DMS79 treated with DMSO at 0.1 percent for 48 hours (cell line): ENCODE results near the gene SORCS2.
A peak's percentile ranks its signal among the peaks of the same experiment; 100 is the strongest.

Experiments
- DNase-seq: peaks from one replicate; lab custom pipeline; 2025; lab: John Stamatoyannopoulos, UW

Gene SORCS2

GRCh38 chr4:7692451-7693236 lies 500.3 kb downstream of the SORCS2 start:
- DNase-seq = no peak

GRCh38 chr4:7693237-7693608 lies 500.9 kb downstream of the SORCS2 start:
- no peak for DNase-seq

DNA sequence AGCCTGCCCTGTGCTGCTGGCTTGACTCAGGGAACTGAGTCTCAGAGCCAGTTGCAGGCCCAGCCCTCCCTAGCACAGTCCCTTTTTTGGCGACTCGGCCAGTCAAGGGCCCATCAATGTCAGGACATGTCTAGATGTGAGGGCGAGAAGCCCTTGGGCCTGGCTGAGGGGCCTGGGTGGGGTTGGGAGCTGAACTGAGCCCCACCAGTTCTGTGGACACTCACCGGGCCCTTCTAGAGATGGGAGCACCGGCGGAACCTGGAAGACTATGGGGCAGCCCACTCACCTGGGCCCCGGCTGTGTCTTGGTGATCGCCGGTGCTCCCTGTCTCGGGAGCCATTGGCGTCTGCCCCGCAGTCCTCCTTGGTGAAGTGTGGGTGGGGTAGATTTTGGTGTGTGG lies 501.4 kb downstream of the SORCS2 start:
- no peak for DNase-seq

GRCh38 chr4:7694324-7694723 lies 502.0 kb downstream of the SORCS2 start:
- DNase-seq = no peak

DNA sequence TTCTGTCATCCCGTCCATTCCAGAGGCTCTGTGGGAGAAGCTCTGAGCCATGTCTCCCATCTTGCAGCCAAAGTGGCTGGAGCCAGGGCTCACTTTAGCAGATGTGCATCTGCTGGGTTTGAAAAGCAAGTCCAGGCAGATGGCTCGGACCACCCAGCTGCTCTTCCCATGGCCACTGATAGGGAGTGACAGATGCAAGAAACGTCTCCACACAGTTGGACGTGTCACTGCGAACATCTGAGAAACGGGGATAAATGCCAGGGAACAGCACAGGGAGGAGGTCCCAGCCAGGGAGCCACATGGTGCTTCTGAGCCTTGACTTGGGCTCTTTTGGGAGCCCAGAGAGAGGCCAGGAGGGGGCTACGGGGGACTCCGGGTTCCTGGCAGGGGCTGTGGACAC lies 505.0 kb downstream of the SORCS2 start:
- DNase-seq = no peak

DNA sequence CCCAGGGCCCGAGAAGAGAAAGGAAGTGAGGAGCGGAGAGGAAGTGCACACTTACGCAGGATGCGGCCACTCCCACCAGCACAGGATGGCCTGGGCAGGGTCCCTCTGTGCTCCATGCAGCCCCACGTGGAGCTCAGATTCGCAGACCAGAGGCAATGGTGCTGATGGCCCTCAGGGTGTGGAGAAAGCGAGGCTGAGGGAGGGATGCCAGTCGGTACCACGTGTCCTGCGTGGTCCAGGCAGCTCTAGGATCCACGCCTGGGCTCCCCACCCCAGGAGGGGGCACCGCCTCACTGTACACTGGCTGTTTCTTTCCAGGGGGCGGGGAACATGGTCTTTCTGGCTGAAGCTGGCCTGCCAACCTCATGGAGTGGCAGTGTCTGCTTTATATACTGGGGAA lies 505.5 kb downstream of the SORCS2 start:
- DNase-seq = no peak

DNA sequence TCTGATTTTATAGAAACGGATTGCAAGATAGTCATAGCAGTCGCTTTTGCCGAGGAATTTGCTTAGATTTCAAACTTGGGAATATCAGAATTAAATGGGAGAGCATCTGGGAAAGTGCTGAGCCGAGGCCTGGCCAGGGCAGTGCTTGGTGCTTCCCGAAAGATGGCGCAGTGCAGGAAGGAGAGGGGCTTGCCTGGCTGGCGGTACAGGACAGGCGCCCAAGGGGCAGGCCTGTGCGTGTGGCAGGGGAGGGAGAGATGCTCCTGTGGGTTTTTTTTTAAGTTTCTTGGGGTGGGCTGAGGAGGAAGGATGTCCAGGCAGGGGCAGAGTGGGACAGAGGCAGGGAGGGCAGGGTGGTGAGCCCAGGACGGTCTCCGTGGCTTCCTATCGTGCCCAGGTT lies 506.2 kb downstream of the SORCS2 start:
- no peak for DNase-seq

GRCh38 chr4:7699031-7699430 lies 506.7 kb downstream of the SORCS2 start:
- DNase-seq = peak; percentile 22

GRCh38 chr4:7699825-7700224 lies 507.5 kb downstream of the SORCS2 start:
- DNase-seq = no peak

GRCh38 chr4:7700665-7701064 lies 508.3 kb downstream of the SORCS2 start:
- no peak for DNase-seq

GRCh38 chr4:7701866-7702649 lies 509.7 kb downstream of the SORCS2 start:
- DNase-seq = no peak

- DNase-seq = no peak
These were observed 511.4 kb downstream of the SORCS2 start for GRCh38 chr4:7703688-7704087.

GRCh38 chr4:7704091-7704490 lies 511.8 kb downstream of the SORCS2 start:
- no peak for DNase-seq

GRCh38 chr4:7704625-7705024 lies 512.3 kb downstream of the SORCS2 start:
- DNase-seq = no peak

GRCh38 chr4:7705062-7705461 lies 512.7 kb downstream of the SORCS2 start:
- no peak for DNase-seq

GRCh38 chr4:7705593-7705992 lies 513.3 kb downstream of the SORCS2 start:
- no peak for DNase-seq

GRCh38 chr4:7708238-7708637 lies 515.9 kb downstream of the SORCS2 start:
- no peak for DNase-seq

DNA sequence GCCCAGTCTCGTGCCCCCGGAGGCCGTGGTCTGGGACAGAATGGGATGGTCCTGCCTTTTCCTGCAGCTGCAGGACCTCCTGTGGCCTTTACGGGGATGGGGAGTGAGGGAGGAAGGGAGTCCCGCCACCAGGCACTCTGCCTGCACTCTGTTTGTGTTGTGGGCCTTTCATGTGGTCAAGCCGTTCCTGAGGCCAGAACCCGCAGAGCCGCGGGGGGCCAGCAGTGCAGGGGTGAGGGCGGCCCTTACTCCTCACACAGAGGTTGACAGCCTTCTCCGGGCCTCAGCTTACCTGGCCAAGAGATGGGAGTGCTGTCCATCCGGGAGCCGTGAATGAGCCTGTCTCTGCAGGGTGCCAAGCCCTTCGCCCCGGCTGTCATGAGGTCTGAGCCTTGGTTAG lies 516.6 kb downstream of the SORCS2 start:
- DNase-seq = no peak

DNA sequence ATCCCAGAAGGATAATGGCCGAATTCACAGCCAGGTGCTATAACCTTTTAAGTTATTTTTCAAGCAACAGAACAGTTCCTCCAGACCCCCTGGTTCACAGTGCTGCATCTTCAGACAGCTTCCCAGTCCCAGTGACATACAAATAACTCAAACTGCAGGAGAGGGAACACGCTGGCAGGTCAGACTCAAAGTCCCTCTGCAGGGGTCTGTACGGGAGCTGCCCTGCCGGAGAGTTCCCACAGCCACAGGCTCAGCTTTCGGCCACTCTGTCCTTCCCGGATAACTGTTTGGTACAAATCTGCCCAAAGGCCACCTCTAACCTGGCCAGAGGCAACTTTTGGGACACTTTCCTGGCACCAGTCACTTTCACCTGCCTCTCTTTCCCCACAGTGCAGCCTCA lies 517.1 kb downstream of the SORCS2 start:
- DNase-seq = no peak

DNA sequence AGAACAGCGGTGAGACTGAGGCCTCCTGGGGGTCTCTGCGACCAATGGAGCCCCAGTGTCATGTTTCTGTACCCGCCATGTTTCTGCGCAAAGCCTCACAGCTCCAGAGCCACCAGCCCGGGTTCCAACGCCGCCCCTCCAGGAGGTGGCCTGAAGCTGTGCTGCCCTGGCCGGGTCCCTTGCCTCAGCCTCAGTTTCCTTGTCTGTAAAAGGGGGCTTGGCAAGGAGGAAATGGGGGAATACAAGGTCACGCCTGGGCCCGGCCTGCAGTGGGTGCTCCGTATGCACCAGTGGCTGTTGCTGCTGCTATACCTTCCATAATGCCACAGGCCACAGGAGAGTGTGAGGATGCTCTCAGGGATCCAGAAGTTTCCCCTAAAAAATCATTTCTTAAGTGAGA lies 517.8 kb downstream of the SORCS2 start:
- no peak for DNase-seq

DNA sequence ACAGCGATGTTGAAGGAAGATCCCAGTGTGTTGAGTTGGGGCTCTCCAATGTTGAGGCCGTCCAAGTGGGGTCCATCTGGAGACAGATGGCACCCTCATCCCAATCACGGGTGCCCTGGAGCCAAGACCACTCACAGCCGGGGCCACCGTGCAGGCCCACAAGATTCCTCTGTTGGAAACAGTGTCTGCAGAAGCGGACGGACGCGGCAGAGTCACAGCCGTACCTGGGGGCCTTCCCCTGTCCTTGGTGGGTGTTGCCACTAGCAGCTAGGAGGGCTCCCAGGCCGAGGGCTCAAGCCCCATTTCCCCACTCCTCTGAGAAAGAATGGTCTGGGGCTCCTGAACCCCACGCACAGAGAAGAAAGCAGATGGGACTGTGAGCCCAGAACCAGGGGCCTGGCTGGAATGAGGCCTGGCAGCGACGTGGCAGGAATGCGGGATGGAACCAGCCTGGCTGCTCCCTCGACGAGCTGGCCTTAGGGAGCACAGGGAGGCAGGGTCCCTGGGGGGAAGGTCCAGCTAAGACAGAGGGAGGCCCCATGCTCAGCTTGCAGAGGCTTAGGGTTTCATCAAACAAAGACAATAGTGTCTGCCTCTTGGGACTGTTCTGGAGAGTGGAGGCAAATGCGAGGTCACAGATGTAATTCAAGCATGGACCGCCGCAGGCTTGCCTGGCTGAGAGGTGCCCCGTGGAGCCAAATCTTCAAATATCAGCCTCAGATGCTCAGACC lies 518.4 kb downstream of the SORCS2 start:
- no peak for DNase-seq

GRCh38 chr4:7711307-7711963 lies 519.1 kb downstream of the SORCS2 start:
- no peak for DNase-seq
